Caco-2 (cell line): Measurements from ENCODE around the gene ELMO1. TPM values are rescaled to one million over a fixed set of nuclear protein-coding genes. Genes with fewer than 3 reads are reported as not detected.

ENCODE experiments used
- BruUV-seq: library from RNA; stranded (reverse); fragments of 400-500 nt; replicated peaks from 2 replicates; lab custom pipeline; 2021; lab: Mats Ljungman, UMichigan
- CTCF ChIA-PET: fragments of 300-600 bp; sonication (Branson Sonifier 250); formaldehyde crosslinking; loops from one replicate; lab custom pipeline; 2022; ENCODE audit warnings: antibody characterized with exemption; lab: Charles Lee
- POLR2A ChIA-PET: fragments of 300-600 bp; sonication (Branson Sonifier 250); formaldehyde crosslinking; loops from one replicate; lab custom pipeline; 2022; ENCODE audit warnings: antibody characterized with exemption; lab: Charles Lee
- DNase-seq, 2 experiments: peaks; one replicate each; pipeline versions ENCODE4 v3.0.0 to v3.0.0-alpha.2; 2020 to 2022
- H3K27me3 ChIP-seq: replicated peaks from 2 replicates; pipeline ENCODE4 v1.6.0; 2011; ENCODE audit warnings: low read length; ENCODE audit not compliant: control insufficient read depth, insufficient read depth
- H3K36me3 ChIP-seq: 2 replicates; pipeline ENCODE4 v1.5.1; 2011; ENCODE audit warnings: low read length; ENCODE audit not compliant: control insufficient read depth, insufficient read depth
- H3K4me1 ChIP-seq: fragments of 250-450 bp; sonication (Bioruptor Pico); 2 replicates; pipeline ENCODE4 v1.5.1; 2020; ENCODE audit warnings: mild to moderate bottlenecking
- H3K4me3 ChIP-seq: 2 replicates; pipeline ENCODE4 v1.5.1; 2011; ENCODE audit warnings: low read depth, mild to moderate bottlenecking, control low read depth, low read length
- H3K9me3 ChIP-seq: fragments of 250-450 bp; sonication (Bioruptor Pico); 2 replicates; pipeline ENCODE4 v1.5.1; 2020; ENCODE audit warnings: mild to moderate bottlenecking, moderate library complexity
- H3K27ac Mint-ChIP-seq: one replicate; pipeline ENCODE4 v1.8.0; 2022; ENCODE audit warnings: mixed read lengths; ENCODE audit not compliant: unreplicated experiment
- H3K27me3 Mint-ChIP-seq: one replicate; pipeline ENCODE4 v1.8.0; 2022; ENCODE audit warnings: mixed read lengths; ENCODE audit not compliant: insufficient read depth, unreplicated experiment
- H3K36me3 Mint-ChIP-seq: one replicate; pipeline ENCODE4 v1.8.0; 2022; ENCODE audit warnings: mild to moderate bottlenecking, mixed read lengths; ENCODE audit not compliant: insufficient read depth, unreplicated experiment
- H3K4me1 Mint-ChIP-seq: one replicate; pipeline ENCODE4 v1.8.0; 2022; ENCODE audit warnings: low read depth, mixed read lengths; ENCODE audit not compliant: unreplicated experiment
- H3K4me3 Mint-ChIP-seq: one replicate; pipeline ENCODE4 v1.8.0; 2022; ENCODE audit warnings: mild to moderate bottlenecking, moderate library complexity, mixed read lengths; ENCODE audit not compliant: unreplicated experiment
- H3K9me3 Mint-ChIP-seq: one replicate; pipeline ENCODE4 v1.8.0; 2022; ENCODE audit warnings: mixed read lengths; ENCODE audit not compliant: unreplicated experiment
- CTCF ChIP-seq, 2 experiments: fragments of 200-600 bp in 1 of 2; IDR thresholded peaks; 1 replicate in 1 of 2; 2 replicates in 1 of 2; pipeline versions ENCODE4 v1.5.1 to v1.8.0; 2011 to 2022; ENCODE audit warnings: antibody characterized with exemption in 1 of 2, control low read depth in 1 of 2, inconsistent platforms in 1 of 2, low read depth in 1 of 2, low read length in 1 of 2, mild to moderate bottlenecking in 1 of 2, moderate library complexity in 1 of 2; ENCODE audit not compliant: insufficient read depth in 1 of 2, severe bottlenecking in 1 of 2, unreplicated experiment in 1 of 2
- intact Hi-C: fragments of 100-400 bp; cut with micrococcal nuclease; formaldehyde crosslinking; loops from one replicate; pipeline ENCODE4 v1.10.0; 2022; ENCODE audit not compliant: unreplicated experiment
- total RNA-seq: library from RNA; stranded (reverse); gene quantifications from 2 replicates; pipeline ENCODE4 v1.2.3, GENCODE V29; 2022

Gene ELMO1
- total RNA-seq, 1 experiment from 2014 or later: 0.14 TPM

- Mint-ChIP-seq H3K9me3 (no peaks in the 10 kb centered on the region), H3K36me3 (no peaks in the 10 kb centered on the region), H3K27ac (no peak overlapping the region), H3K27me3 (peaks cover 37% of the 10 kb centered on the region), H3K4me1 (no peaks in the 10 kb centered on the region), H3K4me3 (no peak overlapping the region)
- no peak for DNase-seq
- CTCF ChIA-PET: no interaction called here
- POLR2A ChIA-PET: no interaction called here
- H3K27me3 ChIP-seq: no peaks in the 10 kb centered on the region
- H3K4me1 ChIP-seq: no peaks in the 10 kb centered on the region
- H3K36me3 ChIP-seq: no peaks in the 10 kb centered on the region
- intact Hi-C loops: no loop called here
- no peak for TF ChIP-seq CTCF (IDR thresholded peaks at IDR 0.05; ENCODE audit: insufficient read depth in 1 of 2, low read depth in 1 of 2, low read length in 1 of 2, severe bottlenecking in 1 of 2, unreplicated experiment in 1 of 2)
- no peaks in the 10 kb centered on the region for H3K9me3 ChIP-seq
- no TSS peak for BruUV-seq
- no peak overlapping the region for H3K4me3 ChIP-seq
Measured at GRCh38 chr7:37225285-37225969, 223.2 kb downstream of the ELMO1 start.

- Mint-ChIP-seq H3K27ac (no peak overlapping the region), H3K27me3 (peaks cover 32% of the 10 kb centered on the region), H3K4me1 (no peaks in the 10 kb centered on the region), H3K9me3 (no peaks in the 10 kb centered on the region), H3K36me3 (no peaks in the 10 kb centered on the region), H3K4me3 (no peak overlapping the region)
- intact Hi-C loops: no loop called here
- Histone ChIP-seq H3K4me1 (no peaks in the 10 kb centered on the region), H3K36me3 (no peaks in the 10 kb centered on the region), H3K27me3 (no peaks in the 10 kb centered on the region), H3K9me3 (no peaks in the 10 kb centered on the region), H3K4me3 (no peak overlapping the region)
- DNase-seq: no peak
- no TSS peak for BruUV-seq
- ChIA-PET CTCF (no interaction called here), POLR2A (no interaction called here)
- TF ChIP-seq CTCF (IDR thresholded peaks at IDR 0.05; ENCODE audit: insufficient read depth in 1 of 2, low read depth in 1 of 2, low read length in 1 of 2, severe bottlenecking in 1 of 2, unreplicated experiment in 1 of 2): no peak
Measured at GRCh38 chr7:37224746-37225145, 223.9 kb downstream of the ELMO1 start.

- no peak for DNase-seq
- no peaks in the 10 kb centered on the region for H3K27me3 ChIP-seq
- no peak overlapping the region for H3K4me3 Mint-ChIP-seq
- no peaks in the 10 kb centered on the region for H3K4me1 Mint-ChIP-seq
- H3K27me3 Mint-ChIP-seq: peaks cover 27% of the 10 kb centered on the region
- no peaks in the 10 kb centered on the region for H3K9me3 Mint-ChIP-seq
- H3K36me3 Mint-ChIP-seq: no peaks in the 10 kb centered on the region
- ChIA-PET POLR2A (no interaction called here), CTCF (no interaction called here)
- no peaks in the 10 kb centered on the region for H3K9me3 ChIP-seq
- H3K27ac Mint-ChIP-seq: no peak overlapping the region
- H3K4me1 ChIP-seq: no peaks in the 10 kb centered on the region
- no TSS peak for BruUV-seq
- H3K36me3 ChIP-seq: no peaks in the 10 kb centered on the region
- TF ChIP-seq CTCF (IDR thresholded peaks at IDR 0.05; ENCODE audit: insufficient read depth in 1 of 2, low read depth in 1 of 2, low read length in 1 of 2, severe bottlenecking in 1 of 2, unreplicated experiment in 1 of 2): no peak
- H3K4me3 ChIP-seq: no peak overlapping the region
- intact Hi-C loops: no loop called here
Measured at GRCh38 chr7:37220664-37221063, 228.0 kb downstream of the ELMO1 start.
